HepG2 (cell line): Measurements from ENCODE around the gene TMEM240. TPM values are rescaled to one million over a fixed set of nuclear protein-coding genes. Genes with fewer than 3 reads are reported as not detected.

Experiments used
- AGO2 ChIP-seq: fragments of 200-400 bp; formaldehyde crosslinking; optimal IDR thresholded peaks from 2 replicates; pipeline ENCODE3; 2017; ENCODE audit warnings: mild to moderate bottlenecking, low read depth, low read length, moderate library complexity
- ATF7 ChIP-seq, 2 experiments: fragments of 450-650 bp in 1 of 2; sonication (generic) in 1 of 2; formaldehyde crosslinking in 1 of 2; IDR thresholded peaks; 2 replicates each; pipeline versions ENCODE4 v1.4.0 to v1.6.1; 2016 to 2020; ENCODE audit warnings: antibody characterized with exemption in 1 of 2, mild to moderate bottlenecking in 1 of 2, missing genetic modification reagents in 1 of 2
- ATF7-NPFF ChIP-seq: sonication (generic); formaldehyde crosslinking; IDR thresholded peaks from 2 replicates; pipeline ENCODE4 v1.8.1; 2023; ENCODE audit warnings: mild to moderate bottlenecking, low read depth, missing genetic modification reagents, moderate library complexity
- CAMTA2 ChIP-seq: sonication (generic); formaldehyde crosslinking; IDR thresholded peaks from 2 replicates; pipeline ENCODE4 v1.4.0; 2020; ENCODE audit warnings: mild to moderate bottlenecking, missing genetic modification reagents, borderline replicate concordance
- GFI1 ChIP-seq: sonication (generic); formaldehyde crosslinking; IDR thresholded peaks from 2 replicates; pipeline ENCODE4 v1.5.0; 2020; ENCODE audit warnings: missing genetic modification reagents, mild to moderate bottlenecking, borderline replicate concordance
- RXRB ChIP-seq: IDR thresholded peaks from 2 replicates; pipeline ENCODE4 v1.6.1; 2016; ENCODE audit warnings: borderline replicate concordance, missing genetic modification reagents, missing compliant biosample characterization
- SPEN ChIP-seq: sonication (generic); formaldehyde crosslinking; IDR thresholded peaks from 2 replicates; pipeline ENCODE4 v1.5.1; 2020; ENCODE audit warnings: low read depth, mild to moderate bottlenecking, missing genetic modification reagents
- TCF12 ChIP-seq, 2 experiments: fragments of 450-650 bp in 1 of 2; sonication (generic) in 1 of 2; formaldehyde crosslinking in 1 of 2; IDR thresholded peaks; 2 replicates each; pipeline versions ENCODE4 v1.6.1 to v1.8.0; 2017 to 2022; ENCODE audit warnings: antibody characterized with exemption in 1 of 2, mild to moderate bottlenecking in 1 of 2, missing genetic modification reagents in 1 of 2, moderate library complexity in 1 of 2
- ZNF138 ChIP-seq: sonication (generic); formaldehyde crosslinking; IDR thresholded peaks from 2 replicates; pipeline ENCODE4 v1.5.0; 2020; ENCODE audit warnings: mild to moderate bottlenecking, low read depth, missing genetic modification reagents
- polyA plus RNA-seq, 8 experiments: library from polyadenylated mRNA; depleted of rRNA in 3 of 8; stranded (reverse) in 7 of 8; unstranded in 1 of 8; fragments of >200 nt; fragmentation: Illumina TruSeq in 4 of 8; extraction: Trizol in 4 of 8; gene quantifications; 2 replicates each; pipeline versions ENCODE4 v1.2.1 to v1.2.3, GENCODE V29; 2011 to 2016; ENCODE audit warnings: low read depth in 4 of 8, missing spikeins in 1 of 8, mixed read lengths in 1 of 8; ENCODE audit not compliant: insufficient read depth in 1 of 8
- total RNA-seq, 5 experiments: library from RNA; depleted of rRNA; stranded (reverse); fragments of >200 nt; fragmentation: Illumina TruSeq; extraction: Trizol; gene quantifications; 2 replicates each; pipeline ENCODE4 v1.2.3, GENCODE V29; 2016; ENCODE audit warnings: low read depth in 1 of 5
- TF ChIP-seq, protein P1 (sequence below): sonication (generic); formaldehyde crosslinking; IDR thresholded peaks from 2 replicates; pipeline ENCODE4 v1.5.1; 2020; ENCODE audit warnings: missing genetic modification reagents, mild to moderate bottlenecking, borderline replicate concordance
- TF ChIP-seq, protein P2 (sequence below): sonication (generic); formaldehyde crosslinking; IDR thresholded peaks from 2 replicates; pipeline ENCODE4 v1.4.0; 2020; ENCODE audit warnings: missing genetic modification reagents
- TF ChIP-seq, protein P3 (sequence below): sonication (generic); formaldehyde crosslinking; IDR thresholded peaks from 2 replicates; pipeline ENCODE4 v1.5.1; 2020; ENCODE audit warnings: mild to moderate bottlenecking, missing genetic modification reagents, borderline replicate concordance
- TF ChIP-seq, protein P4 (sequence below): sonication (generic); formaldehyde crosslinking; IDR thresholded peaks from 2 replicates; pipeline ENCODE4 v1.4.0; 2020; ENCODE audit warnings: missing genetic modification reagents, borderline replicate concordance

Gene TMEM240
- total and polyA plus RNA-seq, 2 of the 13 experiments (the other 11 are each of a cell fraction or from before 2014, with no cell fraction given) = 0.17 TPM; not detected in 1

DNA sequence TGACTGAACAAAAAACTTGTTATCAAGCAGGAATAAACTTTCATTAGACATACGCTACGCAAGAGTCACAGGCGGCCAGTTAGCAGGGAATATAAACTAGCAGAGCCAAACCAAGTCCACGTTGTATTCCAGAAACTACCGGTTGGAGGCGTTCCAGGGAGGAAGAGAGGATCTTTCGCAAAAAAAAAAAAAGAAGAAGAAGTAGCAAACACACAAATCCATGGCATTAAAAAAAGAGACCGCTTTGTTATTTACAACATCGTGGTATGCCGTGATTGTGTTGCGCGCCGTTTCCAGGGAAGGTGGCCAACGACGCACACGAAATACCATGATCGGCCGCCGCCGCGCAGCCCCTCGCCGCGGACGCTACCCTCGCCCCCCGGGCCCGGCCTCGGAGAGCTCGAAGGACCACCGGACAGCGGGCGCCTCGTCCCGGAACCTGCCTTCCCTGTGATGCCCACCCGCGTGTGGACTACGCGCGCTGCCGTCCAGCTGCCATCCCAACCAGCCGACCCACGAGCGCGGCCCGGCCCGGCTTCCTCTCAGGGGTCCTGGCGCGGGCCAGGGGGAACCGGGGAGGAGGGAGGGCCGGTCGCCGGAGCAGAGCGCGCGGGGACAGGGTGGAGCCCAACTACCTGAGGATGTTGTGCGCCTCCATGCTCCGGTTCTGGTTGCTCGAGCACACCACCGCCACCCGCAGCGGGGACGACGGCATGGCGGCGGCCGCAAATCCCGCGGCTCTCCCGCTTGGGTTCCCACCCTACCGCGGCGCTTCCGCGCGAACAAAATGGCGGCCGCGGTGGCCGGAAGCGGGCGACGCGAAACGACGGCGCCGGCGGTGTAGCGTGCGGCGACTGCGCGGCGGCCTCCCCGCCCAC lies 33.7 kb upstream of the TMEM240 start (continued):
- TF ChIP-seq, protein P1, sequence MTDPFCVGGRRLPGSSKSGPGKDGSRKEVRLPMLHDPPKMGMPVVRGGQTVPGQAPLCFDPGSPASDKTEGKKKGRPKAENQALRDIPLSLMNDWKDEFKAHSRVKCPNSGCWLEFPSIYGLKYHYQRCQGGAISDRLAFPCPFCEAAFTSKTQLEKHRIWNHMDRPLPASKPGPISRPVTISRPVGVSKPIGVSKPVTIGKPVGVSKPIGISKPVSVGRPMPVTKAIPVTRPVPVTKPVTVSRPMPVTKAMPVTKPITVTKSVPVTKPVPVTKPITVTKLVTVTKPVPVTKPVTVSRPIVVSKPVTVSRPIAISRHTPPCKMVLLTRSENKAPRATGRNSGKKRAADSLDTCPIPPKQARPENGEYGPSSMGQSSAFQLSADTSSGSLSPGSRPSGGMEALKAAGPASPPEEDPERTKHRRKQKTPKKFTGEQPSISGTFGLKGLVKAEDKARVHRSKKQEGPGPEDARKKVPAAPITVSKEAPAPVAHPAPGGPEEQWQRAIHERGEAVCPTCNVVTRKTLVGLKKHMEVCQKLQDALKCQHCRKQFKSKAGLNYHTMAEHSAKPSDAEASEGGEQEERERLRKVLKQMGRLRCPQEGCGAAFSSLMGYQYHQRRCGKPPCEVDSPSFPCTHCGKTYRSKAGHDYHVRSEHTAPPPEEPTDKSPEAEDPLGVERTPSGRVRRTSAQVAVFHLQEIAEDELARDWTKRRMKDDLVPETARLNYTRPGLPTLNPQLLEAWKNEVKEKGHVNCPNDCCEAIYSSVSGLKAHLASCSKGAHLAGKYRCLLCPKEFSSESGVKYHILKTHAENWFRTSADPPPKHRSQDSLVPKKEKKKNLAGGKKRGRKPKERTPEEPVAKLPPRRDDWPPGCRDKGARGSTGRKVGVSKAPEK (CRISPR knock-in tag) = no peak
- TF ChIP-seq SPEN (CRISPR knock-in tag) (peak; percentile 3; the same call in 1 of the 2 replicates), GFI1 (no peak; the same call in 1 of the 2 replicates), RXRB (CRISPR knock-in tag) (no peak), ZNF138 (no peak; the same call in 1 of the 2 replicates), TCF12 (IDR thresholded peaks at IDR 0.05) (no peak), TCF12 (CRISPR knock-in tag; IDR thresholded peaks at IDR 0.05) (no peak), AGO2 (peak; percentile 84), CAMTA2 (CRISPR knock-in tag) (no peak; the same call in 1 of the 2 replicates), ATF7-NPFF (CRISPR knock-in tag) (no peak; the same call in 1 of the 2 replicates), ATF7 (IDR thresholded peaks at IDR 0.05) (no peak), ATF7 (CRISPR knock-in tag; IDR thresholded peaks at IDR 0.05) (no peak)
- TF ChIP-seq, protein P2, sequence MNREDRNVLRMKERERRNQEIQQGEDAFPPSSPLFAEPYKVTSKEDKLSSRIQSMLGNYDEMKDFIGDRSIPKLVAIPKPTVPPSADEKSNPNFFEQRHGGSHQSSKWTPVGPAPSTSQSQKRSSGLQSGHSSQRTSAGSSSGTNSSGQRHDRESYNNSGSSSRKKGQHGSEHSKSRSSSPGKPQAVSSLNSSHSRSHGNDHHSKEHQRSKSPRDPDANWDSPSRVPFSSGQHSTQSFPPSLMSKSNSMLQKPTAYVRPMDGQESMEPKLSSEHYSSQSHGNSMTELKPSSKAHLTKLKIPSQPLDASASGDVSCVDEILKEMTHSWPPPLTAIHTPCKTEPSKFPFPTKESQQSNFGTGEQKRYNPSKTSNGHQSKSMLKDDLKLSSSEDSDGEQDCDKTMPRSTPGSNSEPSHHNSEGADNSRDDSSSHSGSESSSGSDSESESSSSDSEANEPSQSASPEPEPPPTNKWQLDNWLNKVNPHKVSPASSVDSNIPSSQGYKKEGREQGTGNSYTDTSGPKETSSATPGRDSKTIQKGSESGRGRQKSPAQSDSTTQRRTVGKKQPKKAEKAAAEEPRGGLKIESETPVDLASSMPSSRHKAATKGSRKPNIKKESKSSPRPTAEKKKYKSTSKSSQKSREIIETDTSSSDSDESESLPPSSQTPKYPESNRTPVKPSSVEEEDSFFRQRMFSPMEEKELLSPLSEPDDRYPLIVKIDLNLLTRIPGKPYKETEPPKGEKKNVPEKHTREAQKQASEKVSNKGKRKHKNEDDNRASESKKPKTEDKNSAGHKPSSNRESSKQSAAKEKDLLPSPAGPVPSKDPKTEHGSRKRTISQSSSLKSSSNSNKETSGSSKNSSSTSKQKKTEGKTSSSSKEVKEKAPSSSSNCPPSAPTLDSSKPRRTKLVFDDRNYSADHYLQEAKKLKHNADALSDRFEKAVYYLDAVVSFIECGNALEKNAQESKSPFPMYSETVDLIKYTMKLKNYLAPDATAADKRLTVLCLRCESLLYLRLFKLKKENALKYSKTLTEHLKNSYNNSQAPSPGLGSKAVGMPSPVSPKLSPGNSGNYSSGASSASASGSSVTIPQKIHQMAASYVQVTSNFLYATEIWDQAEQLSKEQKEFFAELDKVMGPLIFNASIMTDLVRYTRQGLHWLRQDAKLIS = no peak
- TF ChIP-seq, protein P3, sequence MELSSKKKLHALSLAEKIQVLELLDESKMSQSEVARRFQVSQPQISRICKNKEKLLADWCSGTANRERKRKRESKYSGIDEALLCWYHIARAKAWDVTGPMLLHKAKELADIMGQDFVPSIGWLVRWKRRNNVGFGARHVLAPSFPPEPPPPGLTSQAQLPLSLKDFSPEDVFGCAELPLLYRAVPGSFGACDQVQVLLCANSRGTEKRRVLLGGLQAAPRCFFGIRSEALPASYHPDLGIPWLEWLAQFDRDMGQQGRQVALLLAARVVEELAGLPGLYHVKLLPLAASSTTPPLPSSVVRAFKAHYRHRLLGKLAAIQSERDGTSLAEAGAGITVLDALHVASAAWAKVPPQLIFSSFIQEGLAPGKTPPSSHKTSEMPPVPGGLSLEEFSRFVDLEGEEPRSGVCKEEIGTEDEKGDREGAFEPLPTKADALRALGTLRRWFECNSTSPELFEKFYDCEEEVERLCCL (CRISPR knock-in tag) = no peak
- TF ChIP-seq, protein P4, sequence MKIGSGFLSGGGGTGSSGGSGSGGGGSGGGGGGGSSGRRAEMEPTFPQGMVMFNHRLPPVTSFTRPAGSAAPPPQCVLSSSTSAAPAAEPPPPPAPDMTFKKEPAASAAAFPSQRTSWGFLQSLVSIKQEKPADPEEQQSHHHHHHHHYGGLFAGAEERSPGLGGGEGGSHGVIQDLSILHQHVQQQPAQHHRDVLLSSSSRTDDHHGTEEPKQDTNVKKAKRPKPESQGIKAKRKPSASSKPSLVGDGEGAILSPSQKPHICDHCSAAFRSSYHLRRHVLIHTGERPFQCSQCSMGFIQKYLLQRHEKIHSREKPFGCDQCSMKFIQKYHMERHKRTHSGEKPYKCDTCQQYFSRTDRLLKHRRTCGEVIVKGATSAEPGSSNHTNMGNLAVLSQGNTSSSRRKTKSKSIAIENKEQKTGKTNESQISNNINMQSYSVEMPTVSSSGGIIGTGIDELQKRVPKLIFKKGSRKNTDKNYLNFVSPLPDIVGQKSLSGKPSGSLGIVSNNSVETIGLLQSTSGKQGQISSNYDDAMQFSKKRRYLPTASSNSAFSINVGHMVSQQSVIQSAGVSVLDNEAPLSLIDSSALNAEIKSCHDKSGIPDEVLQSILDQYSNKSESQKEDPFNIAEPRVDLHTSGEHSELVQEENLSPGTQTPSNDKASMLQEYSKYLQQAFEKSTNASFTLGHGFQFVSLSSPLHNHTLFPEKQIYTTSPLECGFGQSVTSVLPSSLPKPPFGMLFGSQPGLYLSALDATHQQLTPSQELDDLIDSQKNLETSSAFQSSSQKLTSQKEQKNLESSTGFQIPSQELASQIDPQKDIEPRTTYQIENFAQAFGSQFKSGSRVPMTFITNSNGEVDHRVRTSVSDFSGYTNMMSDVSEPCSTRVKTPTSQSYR (CRISPR knock-in tag) = no peak
